GM12878 (cell line): ENCODE results near the gene CCNT2. TPM values are rescaled to one million over a fixed set of nuclear protein-coding genes. Genes with fewer than 3 reads are reported as not detected.

Source experiments
- ATAC-seq: fragments of 200-7000 bp; cut with Tn5 transposase; 3 replicates; pipeline ENCODE4 v1.9.1; 2020; ENCODE audit warnings: mild to moderate bottlenecking, moderate library complexity
- BruUV-seq: library from RNA; stranded (reverse); fragments of 400-500 nt; replicated peaks from 2 replicates; lab custom pipeline; 2021; lab: Mats Ljungman, UMichigan
- CTCF ChIA-PET: fragments of 300-600 bp; sonication (Branson Sonifier 250); formaldehyde crosslinking; extraction: SDS; loops from one replicate; lab custom pipeline; 2021; ENCODE audit warnings: inconsistent platforms; lab: Yijun Ruan, JAX
- POLR2A ChIA-PET: fragments of 350-600 bp; formaldehyde crosslinking; extraction: SDS; loops from one replicate; lab custom pipeline; 2021; ENCODE audit warnings: inconsistent platforms; lab: Charles Lee
- RAD21 ChIA-PET: fragments of 300-600 bp; sonication (Branson Sonifier 250); formaldehyde crosslinking; loops from one replicate; lab custom pipeline; 2023; ENCODE audit warnings: antibody characterized with exemption; ENCODE audit not compliant: unreplicated experiment; lab: Charles Lee
- SMC1A ChIA-PET: fragments of 300-600 bp; sonication (Branson Sonifier 250); formaldehyde crosslinking; loops from one replicate; lab custom pipeline; 2023; ENCODE audit not compliant: unreplicated experiment, uncharacterized antibody; lab: Charles Lee
- DNase-seq: peaks from one replicate; pipeline ENCODE4 v3.0.0-alpha.2; 2011; ENCODE audit warnings: low read depth, low spot score
- FAIRE-seq: peaks from 3 replicates; lab custom pipeline; 2011; peaks lifted over from hg19 to GRCh38; lab: Jason Lieb, UNC
- H2AFZ ChIP-seq: 2 replicates; pipeline ENCODE4 v1.6.0; 2011; ENCODE audit warnings: low read depth, low read length, control low read depth; ENCODE audit not compliant: control insufficient read depth
- H3K27ac ChIP-seq: 2 replicates; pipeline ENCODE4 v1.5.1; 2011; ENCODE audit warnings: control low read depth; ENCODE audit not compliant: control insufficient read depth, insufficient read depth
- H3K27me3 ChIP-seq, 2 experiments: replicated peaks in 1 of 2; 2 replicates each; pipeline versions ENCODE4 v1.6.0 to v1.6.1; 2011; ENCODE audit warnings: low read length in 1 of 2; ENCODE audit not compliant: control insufficient read depth in 2 of 2, insufficient read depth in 2 of 2
- H3K36me3 ChIP-seq, 2 experiments: 2 replicates each; pipeline ENCODE4 v1.5.1; 2011; ENCODE audit warnings: low read length in 1 of 2; ENCODE audit not compliant: control insufficient read depth in 2 of 2, insufficient read depth in 2 of 2
- H3K4me1 ChIP-seq: 2 replicates; pipeline ENCODE4 v1.6.1; 2011; ENCODE audit warnings: mild to moderate bottlenecking, low read length, moderate library complexity, mixed read lengths; ENCODE audit not compliant: control insufficient read depth, insufficient read depth
- H3K4me2 ChIP-seq: 2 replicates; pipeline ENCODE4 v1.6.0; 2011; ENCODE audit warnings: control low read depth; ENCODE audit not compliant: control insufficient read depth, insufficient read depth
- H3K4me3 ChIP-seq: fragments of 200-600 bp; sonication (generic); 2 replicates; pipeline ENCODE4 v1.5.1; 2016
- H3K79me2 ChIP-seq: 2 replicates; pipeline ENCODE4 v1.6.0; 2011; ENCODE audit warnings: low read length; ENCODE audit not compliant: control insufficient read depth, insufficient read depth
- H3K9ac ChIP-seq: 2 replicates; pipeline ENCODE4 v1.8.0; 2011; ENCODE audit warnings: low read length, control low read depth, mixed read lengths; ENCODE audit not compliant: control insufficient read depth, insufficient read depth
- H3K9me3 ChIP-seq: replicated peaks from 3 replicates; pipeline ENCODE4 v1.5.1; 2011; ENCODE audit warnings: mild to moderate bottlenecking, low read length; ENCODE audit not compliant: control insufficient read depth, insufficient read depth
- H4K20me1 ChIP-seq: 2 replicates; pipeline ENCODE4 v1.6.0; 2011; ENCODE audit not compliant: control insufficient read depth, insufficient read depth
- FOXK2 ChIP-seq: fragments of 450-650 bp; IDR thresholded peaks from 2 replicates; pipeline ENCODE4 v1.6.1; 2017; ENCODE audit warnings: mild to moderate bottlenecking, moderate library complexity
- HDAC6 ChIP-seq: fragments of 200-600 bp; sonication (generic); IDR thresholded peaks from one replicate; pipeline ENCODE4 v1.8.0; 2017; ENCODE audit warnings: antibody characterized with exemption; ENCODE audit not compliant: unreplicated experiment
- JUNB ChIP-seq: IDR thresholded peaks from 2 replicates; pipeline ENCODE4 v1.6.1; 2016; ENCODE audit warnings: antibody characterized with exemption, mild to moderate bottlenecking
- MYB ChIP-seq: fragments of 150-350 bp; IDR thresholded peaks from 2 replicates; pipeline ENCODE4 v1.6.1; 2014; ENCODE audit warnings: mild to moderate bottlenecking, low read depth, low read length, borderline replicate concordance
- NFYB ChIP-seq: IDR thresholded peaks from 2 replicates; pipeline ENCODE4 v1.6.1; 2011; ENCODE audit warnings: low read depth, mild to moderate bottlenecking, low read length, improper control_type of control experiment, moderate library complexity; ENCODE audit not compliant: insufficient read depth
- RBBP5 ChIP-seq: fragments of 200-600 bp; sonication (generic); conservative IDR thresholded peaks from 2 replicates; pipeline ENCODE4 v1.6.1; 2016
- REST ChIP-seq: IDR thresholded peaks from 2 replicates; pipeline ENCODE4 v1.6.1; 2012; ENCODE audit warnings: mild to moderate bottlenecking, low read depth, low read length
- RUNX3 ChIP-seq: IDR thresholded peaks from 2 replicates; pipeline ENCODE4 v1.6.1; 2012; ENCODE audit warnings: low read length, inconsistent platforms
- SREBF1 ChIP-seq: IDR thresholded peaks from 2 replicates; pipeline ENCODE4 v1.6.1; 2012; ENCODE audit warnings: mild to moderate bottlenecking, low read length
- SUPT20H ChIP-seq: IDR thresholded peaks from 2 replicates; pipeline ENCODE4 v1.6.1; 2011; ENCODE audit warnings: low read depth, mild to moderate bottlenecking, low read length, moderate library complexity, borderline replicate concordance; ENCODE audit not compliant: control insufficient read depth
- ZBED1 ChIP-seq: IDR thresholded peaks from 2 replicates; pipeline ENCODE4 v1.6.1; 2016; ENCODE audit warnings: borderline replicate concordance
- WGBS: methylation state at CpG from one replicate; pipeline ENCODE4 v1.1.6; 2016; ENCODE audit warnings: low lambda C conversion rate; ENCODE audit not compliant: insufficient replicate concordance, insufficient coverage; ENCODE audit errors: missing lambda C conversion rate; 5-methylcytosine and 5-hydroxymethylcytosine counted together
- in situ Hi-C: fragments of 300-500 bp; cut with MboI; formaldehyde crosslinking; loops from 9 replicates; pipeline ENCODE4 v1.14.3; 2018; ENCODE audit warnings: mixed read lengths
- intact Hi-C: fragments of 100-400 bp; cut with micrococcal nuclease; formaldehyde crosslinking; loops from one replicate; pipeline ENCODE4 v1.14.2; 2022; ENCODE audit not compliant: unreplicated experiment
- polyA plus RNA-seq, 11 experiments: library from polyadenylated mRNA; depleted of rRNA in 4 of 11; unstranded in 6 of 11; stranded (reverse) in 5 of 11; fragments of >200 nt; fragmentation: Nextera tagmentation in 4 of 11; fragmentation: Illumina TruSeq in 1 of 11; extraction: Ambion mirVana in 4 of 11; extraction: Trizol in 1 of 11; gene quantifications; 1 replicate in 1 of 11; 2 replicates in 10 of 11; pipeline versions ENCODE4 v1.2.1 to v1.2.3, GENCODE V29; 2011 to 2016; ENCODE audit warnings: inconsistent platforms in 2 of 11, missing spikeins in 2 of 11, low read depth in 1 of 11
- total RNA-seq, 4 experiments: library from RNA; depleted of rRNA in 3 of 4; stranded (reverse); fragments of >200 nt in 3 of 4; fragmentation: Illumina TruSeq in 1 of 4; extraction: Trizol in 1 of 4; gene quantifications; 2 replicates each; pipeline versions ENCODE4 v1.2.1 to v1.2.3, GENCODE V29; 2013 to 2021
- TF ChIP-seq, protein P1 (sequence below): fragments of 450-650 bp; IDR thresholded peaks from 2 replicates; pipeline ENCODE4 v1.6.1; 2018; ENCODE audit warnings: mild to moderate bottlenecking, low read depth, moderate library complexity; ENCODE audit not compliant: partially characterized antibody
- TF ChIP-seq, protein P2 (sequence below): fragments of 450-650 bp; IDR thresholded peaks from 2 replicates; pipeline ENCODE4 v1.6.1; 2014; ENCODE audit warnings: mild to moderate bottlenecking

CCNT2 gene
- total and polyA plus RNA-seq, 10 of the 15 experiments (the other 5 are each of a cell fraction or from before 2014, with no cell fraction given): 6.0 to 25.6 (median 20.0) TPM

DNA sequence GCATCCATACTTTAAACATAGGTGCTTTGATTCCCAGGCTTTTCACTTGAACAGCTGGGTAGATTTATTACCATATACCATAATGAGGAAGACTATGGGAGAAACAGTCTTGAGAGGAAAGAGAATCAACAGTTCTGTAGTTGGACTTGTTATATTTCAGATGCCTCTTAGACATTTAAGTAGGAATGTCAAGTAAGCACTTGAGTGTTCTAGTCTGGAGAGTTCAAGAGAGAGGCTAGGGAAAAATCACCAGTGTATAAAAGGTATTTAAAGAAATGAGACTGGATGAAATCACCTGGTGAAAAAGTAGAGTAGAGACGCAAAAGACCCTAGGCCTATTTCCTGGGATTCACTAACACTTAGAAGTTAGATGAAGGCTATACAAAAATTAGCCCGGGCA lies 13.5 kb upstream of the CCNT2 start (continued):
- TF ChIP-seq, protein P1, sequence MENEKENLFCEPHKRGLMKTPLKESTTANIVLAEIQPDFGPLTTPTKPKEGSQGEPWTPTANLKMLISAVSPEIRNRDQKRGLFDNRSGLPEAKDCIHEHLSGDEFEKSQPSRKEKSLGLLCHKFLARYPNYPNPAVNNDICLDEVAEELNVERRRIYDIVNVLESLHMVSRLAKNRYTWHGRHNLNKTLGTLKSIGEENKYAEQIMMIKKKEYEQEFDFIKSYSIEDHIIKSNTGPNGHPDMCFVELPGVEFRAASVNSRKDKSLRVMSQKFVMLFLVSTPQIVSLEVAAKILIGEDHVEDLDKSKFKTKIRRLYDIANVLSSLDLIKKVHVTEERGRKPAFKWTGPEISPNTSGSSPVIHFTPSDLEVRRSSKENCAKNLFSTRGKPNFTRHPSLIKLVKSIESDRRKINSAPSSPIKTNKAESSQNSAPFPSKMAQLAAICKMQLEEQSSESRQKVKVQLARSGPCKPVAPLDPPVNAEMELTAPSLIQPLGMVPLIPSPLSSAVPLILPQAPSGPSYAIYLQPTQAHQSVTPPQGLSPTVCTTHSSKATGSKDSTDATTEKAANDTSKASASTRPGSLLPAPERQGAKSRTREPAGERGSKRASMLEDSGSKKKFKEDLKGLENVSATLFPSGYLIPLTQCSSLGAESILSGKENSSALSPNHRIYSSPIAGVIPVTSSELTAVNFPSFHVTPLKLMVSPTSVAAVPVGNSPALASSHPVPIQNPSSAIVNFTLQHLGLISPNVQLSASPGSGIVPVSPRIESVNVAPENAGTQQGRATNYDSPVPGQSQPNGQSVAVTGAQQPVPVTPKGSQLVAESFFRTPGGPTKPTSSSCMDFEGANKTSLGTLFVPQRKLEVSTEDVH: no peak
- TF ChIP-seq REST (no peak), NFYB (no peak), JUNB (no peak), HDAC6 (no peak), RUNX3 (no peak)
- TF ChIP-seq, all 136 proteins: peak for 0

GRCh38 chr2:134906726-134907125 lies 11.9 kb upstream of the CCNT2 start:
- POLR2A ChIA-PET: no interaction called here
- no peak overlapping the region for H3K27ac ChIP-seq
- FAIRE-seq (no peak), ATAC-seq (no peak), DNase-seq (no peak)
- H3K4me1 ChIP-seq: no peaks in the 10 kb centered on the region
- in situ Hi-C loops (no loop called here), intact Hi-C loops (no loop called here)
- no peak overlapping the region for H3K9ac ChIP-seq
- CTCF ChIA-PET: interaction anchor here (1.6 kb wide), 2 partner anchors 8 to 10 kb away, joined by 4 read pairs; no protein-coding TSS in a partner anchor
- no peak overlapping the region for H2AFZ ChIP-seq
- no peaks in the 10 kb centered on the region; the same call in 1 of the 3 replicates for H3K9me3 ChIP-seq
- 50% methylated on average over 2 of the region's 2 CpGs for WGBS
- BruUV-seq: no TSS peak
- H3K4me3 ChIP-seq: no peak overlapping the region
- H3K79me2 ChIP-seq: no peaks in the 10 kb centered on the region
- no peaks in the 10 kb centered on the region for H3K27me3 ChIP-seq
- SMC1A ChIA-PET: no interaction called here
- no peaks in the 10 kb centered on the region for H4K20me1 ChIP-seq
- H3K4me2 ChIP-seq: no peak overlapping the region
- H3K36me3 ChIP-seq: no peaks in the 10 kb centered on the region
- RAD21 ChIA-PET: no interaction called here
- TF ChIP-seq SUPT20H (no peak), FOXK2 (no peak), MYB (no peak), ZBED1 (no peak), SREBF1 (no peak), RBBP5 (no peak)
- TF ChIP-seq, protein P2, sequence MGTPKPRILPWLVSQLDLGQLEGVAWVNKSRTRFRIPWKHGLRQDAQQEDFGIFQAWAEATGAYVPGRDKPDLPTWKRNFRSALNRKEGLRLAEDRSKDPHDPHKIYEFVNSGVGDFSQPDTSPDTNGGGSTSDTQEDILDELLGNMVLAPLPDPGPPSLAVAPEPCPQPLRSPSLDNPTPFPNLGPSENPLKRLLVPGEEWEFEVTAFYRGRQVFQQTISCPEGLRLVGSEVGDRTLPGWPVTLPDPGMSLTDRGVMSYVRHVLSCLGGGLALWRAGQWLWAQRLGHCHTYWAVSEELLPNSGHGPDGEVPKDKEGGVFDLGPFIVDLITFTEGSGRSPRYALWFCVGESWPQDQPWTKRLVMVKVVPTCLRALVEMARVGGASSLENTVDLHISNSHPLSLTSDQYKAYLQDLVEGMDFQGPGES: no peak
